ENCODE measurements around the gene OSBPL8. TPM values are rescaled to one million over a fixed set of nuclear protein-coding genes. Genes with fewer than 3 reads are reported as not detected.

Gene OSBPL8
- total RNA-seq, 1 donor from 2014 or later, result 103 TPM

Other genes with a start within 250 kb of the OSBPL8 start
- 17.6 TPM for gene BBS10, start 211.4 kb downstream of the OSBPL8 start, total RNA-seq
- 67.3 TPM for gene ZDHHC17, start 204.3 kb upstream of the OSBPL8 start, total RNA-seq